ENCODE measurements around the gene CXorf49. TPM values are rescaled to one million over a fixed set of nuclear protein-coding genes. Genes with fewer than 3 reads are reported as not detected.
A peak's percentile ranks its signal among the peaks of the same experiment; 100 is the strongest.
"Not testable (repeated sequence)": the region's sequence is repeated elsewhere in the genome, so short reads cannot be mapped to it uniquely, and the experiment has no call there.

The CXorf49 gene
- total and polyA plus RNA-seq, 7 experiments from 2014 or later = not detected

DNA sequence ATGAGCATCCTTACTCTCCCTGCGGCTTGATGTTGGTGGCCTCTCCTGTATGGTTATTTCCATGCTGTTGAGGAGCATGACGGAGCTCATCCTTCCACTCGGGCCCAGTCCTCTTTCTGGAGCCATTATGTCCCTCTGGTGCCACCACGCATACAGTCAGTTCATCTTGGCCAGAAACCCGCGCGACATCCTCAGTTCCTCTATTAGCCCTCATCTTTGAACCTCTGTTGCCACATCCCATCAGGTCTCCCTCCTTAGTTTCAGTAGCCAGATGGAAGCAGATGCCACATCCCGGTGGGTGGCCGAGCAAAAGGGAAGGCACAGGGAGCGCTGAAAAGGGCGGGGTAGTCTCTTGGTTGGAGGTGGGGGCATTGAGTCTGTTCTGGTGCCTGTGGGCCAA lies 46.1 kb downstream of the CXorf49 start:
- peak overlapping the region in 4 of 10 donors; percentile 25 to 44 (median 34) for H3K4me3 Mint-ChIP-seq
- CTCF ChIA-PET = no interaction called here
- peaks cover 8 to 21% (median 18%) of the 10 kb centered on the region in 7 donors for H3K4me1 Mint-ChIP-seq

DNA sequence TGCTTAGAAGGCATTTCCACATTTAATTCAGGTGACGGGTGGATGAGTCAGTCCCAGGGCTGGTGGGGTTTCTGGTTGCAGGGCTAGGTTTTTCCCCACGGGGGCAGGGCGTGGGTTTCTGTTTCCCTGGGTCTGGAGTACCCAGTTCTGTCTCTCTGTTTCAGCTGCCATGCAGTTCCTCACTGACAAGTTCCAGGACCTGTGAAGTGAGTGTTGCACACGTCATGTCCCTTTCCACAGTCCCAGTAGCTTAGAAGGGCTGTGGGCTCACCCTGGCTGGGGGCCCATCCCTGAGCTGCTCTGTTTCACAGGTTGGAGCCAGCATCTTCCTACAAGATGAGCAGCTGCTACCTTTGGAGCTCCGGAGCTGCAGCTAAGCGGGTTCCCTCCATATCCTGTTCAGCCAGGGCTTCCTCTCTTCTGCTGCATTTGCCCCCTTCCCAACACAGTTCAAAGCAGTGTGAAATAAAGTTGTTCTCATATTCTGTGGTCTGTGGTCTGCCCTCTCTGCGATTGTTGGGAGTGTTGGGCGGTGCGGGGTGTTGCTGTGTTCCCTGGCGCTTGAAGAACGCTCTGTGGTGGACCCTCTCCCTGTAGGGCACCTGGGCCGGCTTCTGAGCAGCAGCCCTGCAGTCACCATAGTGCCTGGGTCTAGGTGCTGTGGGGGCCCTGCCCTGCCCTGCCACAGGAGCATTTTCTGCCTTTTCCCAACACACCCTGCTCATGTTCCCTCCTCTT lies 46.9 kb downstream of the CXorf49 start:
- peak in 3 of 9 donors; percentile 4 to 63 (median 9) for DNase-seq

More for the DNA sequence above, 46.1 kb downstream of the CXorf49 start:
- no peaks in the 10 kb centered on the region for H3K36me3 Mint-ChIP-seq
- Histone ChIP-seq H3K27me3 (ENCODE audit: control insufficient read depth in 2 of 2, insufficient read depth in 2 of 2, low read length in 2 of 2) (no peaks in the 10 kb centered on the region), H3K36me3 (ENCODE audit: control insufficient read depth in 2 of 3, insufficient read depth in 3 of 3, low read length in 3 of 3) (no peaks in the 10 kb centered on the region), H3K27ac (ENCODE audit: low read depth, low read length) (no peak overlapping the region), H3K4me1 (ENCODE audit: control insufficient read depth in 2 of 2, insufficient read depth in 2 of 2, low read length in 2 of 2) (peaks cover 0 to 13% of the 10 kb centered on the region in 2 donors), H3K9me3 (ENCODE audit: control insufficient read depth in 2 of 3, low read length in 3 of 3) (no peaks in the 10 kb centered on the region), H3K4me3 (ENCODE audit: low read length) (no peak overlapping the region)
- H3K9me3 Mint-ChIP-seq = peaks cover 0 to 2% (median 0%) of the 10 kb centered on the region in 11 donors
- peak overlapping the region in 1 of 9 donors; percentile 33 for H3K27ac Mint-ChIP-seq
- no peak for ATAC-seq
- H3K27me3 Mint-ChIP-seq = peaks cover 0 to 8% (median 0%) of the 10 kb centered on the region in 5 donors
- POLR2A ChIA-PET = no interaction called here
- no peak for DNase-seq
- intact Hi-C loops (cut with micrococcal nuclease) = no loop called here

DNA sequence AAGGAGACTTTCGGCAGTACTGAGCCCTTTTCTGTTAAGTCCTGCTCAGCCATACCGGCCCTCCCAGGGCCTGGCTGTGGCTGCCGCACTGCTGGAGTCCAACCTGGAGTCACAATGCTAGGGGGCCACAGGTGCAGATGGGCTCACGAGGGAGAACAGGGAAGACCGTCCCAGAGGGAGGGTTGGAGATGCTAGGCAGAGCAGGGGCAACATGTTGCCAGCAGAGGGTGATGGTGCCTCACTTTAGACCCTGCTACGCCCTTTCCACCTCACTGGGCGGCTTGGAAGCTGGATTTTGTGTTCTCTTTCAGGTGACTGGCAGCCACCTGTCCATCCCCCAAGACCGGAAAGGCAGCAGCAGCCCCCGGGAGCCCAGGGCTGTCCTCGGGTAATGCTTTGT lies 48.1 kb downstream of the CXorf49 start:
- H3K9me3 Mint-ChIP-seq; intact Hi-C loops (cut with micrococcal nuclease); H3K27ac Mint-ChIP-seq; H3K36me3 Mint-ChIP-seq; H3K27ac ChIP-seq (ENCODE audit: low read depth, low read length); POLR2A ChIA-PET; H3K36me3 ChIP-seq (ENCODE audit: control insufficient read depth in 2 of 3, insufficient read depth in 3 of 3, low read length in 3 of 3); H3K9me3 ChIP-seq (ENCODE audit: control insufficient read depth in 2 of 3, low read length in 3 of 3); H3K4me3 ChIP-seq (ENCODE audit: low read length); H3K27me3 Mint-ChIP-seq; H3K4me3 Mint-ChIP-seq; H3K27me3 ChIP-seq (ENCODE audit: control insufficient read depth in 2 of 2, insufficient read depth in 2 of 2, low read length in 2 of 2): not testable (repeated sequence)
- CTCF ChIA-PET = interaction anchor here (1.0 kb wide), 1 partner anchor 189 kb away, joined by 5 read pairs; no protein-coding TSS in a partner anchor
- DNase-seq = peak in 5 of 9 donors; percentile 26 to 41 (median 35)
- peak; percentile 50 for ATAC-seq
- peaks cover 8 to 21% (median 18%) of the 10 kb centered on the region in 7 donors for H3K4me1 Mint-ChIP-seq
- peaks cover 0 to 13% of the 10 kb centered on the region in 2 donors for H3K4me1 ChIP-seq (ENCODE audit: control insufficient read depth in 2 of 2, insufficient read depth in 2 of 2, low read length in 2 of 2)

More for the DNA sequence above, 46.9 kb downstream of the CXorf49 start:
- Histone ChIP-seq H3K4me1 (ENCODE audit: control insufficient read depth in 2 of 2, insufficient read depth in 2 of 2, low read length in 2 of 2) (peaks cover 0 to 13% of the 10 kb centered on the region in 2 donors), H3K4me3 (ENCODE audit: low read length) (no peak overlapping the region), H3K27ac (ENCODE audit: low read depth, low read length) (no peak overlapping the region), H3K9me3 (ENCODE audit: control insufficient read depth in 2 of 3, low read length in 3 of 3) (no peaks in the 10 kb centered on the region), H3K36me3 (ENCODE audit: control insufficient read depth in 2 of 3, insufficient read depth in 3 of 3, low read length in 3 of 3) (no peaks in the 10 kb centered on the region), H3K27me3 (ENCODE audit: control insufficient read depth in 2 of 2, insufficient read depth in 2 of 2, low read length in 2 of 2) (no peaks in the 10 kb centered on the region)
- Mint-ChIP-seq H3K4me1 (peaks cover 8 to 21% (median 18%) of the 10 kb centered on the region in 7 donors), H3K27ac (peak overlapping the region in 2 of 9 donors; percentile 25 to 80), H3K27me3 (peaks cover 0 to 8% (median 0%) of the 10 kb centered on the region in 5 donors), H3K4me3 (peak overlapping the region in 7 of 10 donors; percentile 4 to 44 (median 34)), H3K9me3 (peaks cover 0 to 2% (median 0%) of the 10 kb centered on the region in 11 donors), H3K36me3 (no peaks in the 10 kb centered on the region)
- POLR2A ChIA-PET = no interaction called here
- intact Hi-C loops (cut with micrococcal nuclease) = no loop called here
- ATAC-seq = no peak
- CTCF ChIA-PET = interaction anchor here (1.0 kb wide), 1 partner anchor 189 kb away, joined by 3 read pairs; no protein-coding TSS in a partner anchor

DNA sequence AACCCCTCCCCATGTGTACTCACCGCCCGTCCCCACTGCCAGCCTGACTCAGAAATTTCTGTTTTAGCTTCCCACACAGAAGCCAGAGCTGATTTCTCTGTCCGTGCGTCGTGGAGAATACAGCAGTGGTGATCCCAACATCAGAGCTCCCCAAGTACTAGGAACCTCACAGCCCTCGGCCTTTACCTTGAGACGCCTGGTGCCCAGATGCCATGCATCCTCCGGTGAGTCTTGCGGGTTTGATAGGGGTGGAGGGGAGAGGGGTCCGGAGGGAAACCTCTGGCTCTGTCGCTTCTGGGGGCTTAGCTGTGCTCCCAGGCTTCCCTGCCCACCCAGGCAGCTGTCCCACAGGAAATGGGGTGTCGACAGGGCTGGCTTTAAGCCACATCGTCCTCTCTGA lies 48.6 kb downstream of the CXorf49 start:
- H3K9me3 ChIP-seq (ENCODE audit: control insufficient read depth in 2 of 3, low read length in 3 of 3) = no peaks in the 10 kb centered on the region
- ATAC-seq (no peak), DNase-seq (no peak)
- H3K4me1 Mint-ChIP-seq = peaks cover 8 to 21% (median 18%) of the 10 kb centered on the region in 7 donors
- no peaks in the 10 kb centered on the region for H3K36me3 ChIP-seq (ENCODE audit: control insufficient read depth in 2 of 3, insufficient read depth in 3 of 3, low read length in 3 of 3)
- H3K36me3 Mint-ChIP-seq = no peaks in the 10 kb centered on the region
- peaks cover 0 to 8% (median 0%) of the 10 kb centered on the region in 5 donors for H3K27me3 Mint-ChIP-seq
- peaks cover 0 to 2% (median 0%) of the 10 kb centered on the region in 11 donors for H3K9me3 Mint-ChIP-seq
- no peak overlapping the region for H3K27ac ChIP-seq (ENCODE audit: low read depth, low read length)
- no peak overlapping the region for H3K4me3 Mint-ChIP-seq
- peaks cover 0 to 13% of the 10 kb centered on the region in 2 donors for H3K4me1 ChIP-seq (ENCODE audit: control insufficient read depth in 2 of 2, insufficient read depth in 2 of 2, low read length in 2 of 2)
- H3K4me3 ChIP-seq (ENCODE audit: low read length) = no peak overlapping the region
- ChIA-PET POLR2A (no interaction called here), CTCF (interaction anchor here (1.0 to 1.2 kb wide), 2 partner anchors 190 to 192 kb away, joined by 3 to 5 read pairs; no protein-coding TSS in a partner anchor)
- intact Hi-C loops (cut with micrococcal nuclease) = no loop called here
- H3K27me3 ChIP-seq (ENCODE audit: control insufficient read depth in 2 of 2, insufficient read depth in 2 of 2, low read length in 2 of 2) = no peaks in the 10 kb centered on the region
- H3K27ac Mint-ChIP-seq = no peak overlapping the region

DNA sequence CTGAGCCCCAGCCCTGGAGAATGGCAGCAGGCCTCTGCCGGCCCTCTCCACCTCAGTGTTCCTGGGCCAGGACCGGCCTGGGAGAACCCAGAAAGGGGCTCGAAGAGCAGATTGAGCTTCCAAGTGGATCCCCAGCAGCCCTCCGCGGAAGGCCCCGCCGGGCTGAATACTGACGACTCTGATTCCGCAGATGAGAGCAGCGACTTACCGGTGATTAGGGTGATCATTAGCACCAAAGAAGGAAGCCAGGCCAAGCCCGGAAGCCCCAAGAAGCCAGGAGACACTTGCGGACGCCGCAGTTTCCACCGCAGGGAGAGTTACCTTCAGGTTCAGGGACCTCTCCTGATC lies 49.9 kb downstream of the CXorf49 start:
- ATAC-seq (no peak), DNase-seq (no peak)
- no peaks in the 10 kb centered on the region for H3K27me3 ChIP-seq (ENCODE audit: control insufficient read depth in 2 of 2, insufficient read depth in 2 of 2, low read length in 2 of 2)
- H3K9me3 ChIP-seq (ENCODE audit: control insufficient read depth in 2 of 3, low read length in 3 of 3) = no peaks in the 10 kb centered on the region
- CTCF ChIA-PET = interaction anchor here (1.2 kb wide), 1 partner anchor 194 kb away, joined by 3 read pairs; no protein-coding TSS in a partner anchor
- H3K36me3 ChIP-seq (ENCODE audit: control insufficient read depth in 2 of 3, insufficient read depth in 3 of 3, low read length in 3 of 3) = no peaks in the 10 kb centered on the region
- Mint-ChIP-seq H3K36me3 (no peaks in the 10 kb centered on the region), H3K4me1 (peaks cover 8 to 25% (median 22%) of the 10 kb centered on the region in 7 donors), H3K27ac (no peak overlapping the region), H3K9me3 (peaks cover 0 to 2% (median 0%) of the 10 kb centered on the region in 11 donors), H3K4me3 (no peak overlapping the region), H3K27me3 (peaks cover 0 to 7% (median 0%) of the 10 kb centered on the region in 5 donors)
- intact Hi-C loops (cut with micrococcal nuclease) = no loop called here
- H3K4me1 ChIP-seq (ENCODE audit: control insufficient read depth in 2 of 2, insufficient read depth in 2 of 2, low read length in 2 of 2) = peaks cover 5 to 17% of the 10 kb centered on the region in 2 donors
- H3K4me3 ChIP-seq (ENCODE audit: low read length) = no peak overlapping the region
- POLR2A ChIA-PET = no interaction called here
- H3K27ac ChIP-seq (ENCODE audit: low read depth, low read length) = no peak overlapping the region

DNA sequence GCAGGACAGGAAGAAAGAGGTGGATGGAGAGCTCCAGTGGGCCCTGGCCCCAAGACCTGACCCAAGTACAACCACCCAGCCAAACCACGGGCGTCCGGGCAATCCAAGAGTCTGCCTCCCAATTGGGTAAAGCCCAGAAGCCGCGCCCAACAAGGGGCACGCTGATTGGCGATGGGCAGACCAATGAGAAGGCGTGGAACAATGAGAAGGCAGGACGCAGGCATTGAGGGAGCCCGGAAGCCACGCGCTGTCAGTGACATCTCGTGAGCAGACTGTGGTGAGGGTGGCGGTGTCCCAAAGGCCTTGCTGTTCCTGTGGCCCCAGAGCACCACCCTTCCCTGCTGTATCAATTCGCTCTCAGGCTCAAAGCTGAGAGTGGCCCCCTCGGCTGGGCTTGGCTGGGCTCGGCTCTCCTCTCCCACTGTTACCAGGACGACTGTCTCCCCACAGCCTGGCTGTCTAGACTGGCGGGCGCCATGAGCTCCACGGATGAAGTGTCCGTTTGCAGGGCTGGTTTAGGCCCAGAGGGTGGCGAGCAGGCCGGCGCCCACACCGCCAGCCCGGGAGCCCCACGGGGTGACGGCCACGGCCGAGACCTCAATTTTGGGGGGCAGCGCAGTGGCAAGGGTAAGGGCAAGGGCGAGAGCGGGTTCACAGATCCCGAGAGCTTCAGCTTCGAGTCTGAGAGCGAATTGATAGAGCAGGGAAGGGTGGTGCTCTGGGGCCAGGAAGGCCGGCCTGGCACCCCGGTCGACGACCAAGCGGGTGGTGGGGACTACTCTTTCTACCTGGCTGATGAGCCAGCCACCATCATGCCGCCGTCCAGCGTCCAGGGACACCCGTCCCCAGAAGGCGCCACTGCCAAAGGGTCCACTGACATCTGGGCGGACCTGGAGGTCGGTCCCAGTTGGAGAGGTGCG lies 50.5 kb downstream of the CXorf49 start, which contains the start of gene LOC101059915:
Gene LOC101059915, plus strand, starts transcription at position 219 of the 920 bp plus-strand sequence.
- intact Hi-C loops (cut with micrococcal nuclease) = no loop called here
- Histone ChIP-seq H3K4me3 (ENCODE audit: low read length) (no peak within 1 kb of the TSS), H3K27me3 (ENCODE audit: control insufficient read depth in 2 of 2, insufficient read depth in 2 of 2, low read length in 2 of 2) (no peaks in the 10 kb centered on the region), H3K4me1 (ENCODE audit: control insufficient read depth in 2 of 2, insufficient read depth in 2 of 2, low read length in 2 of 2) (peaks cover 5 to 17% of the 10 kb centered on the region in 2 donors), H3K9me3 (ENCODE audit: control insufficient read depth in 2 of 3, low read length in 3 of 3) (no peaks in the 10 kb centered on the region), H3K27ac (ENCODE audit: low read depth, low read length) (no peak within 1 kb of the TSS), H3K36me3 (ENCODE audit: control insufficient read depth in 2 of 3, insufficient read depth in 3 of 3, low read length in 3 of 3) (no peaks in the 10 kb centered on the region)
- no peak within 1 kb of the TSS for H3K4me3 Mint-ChIP-seq
- H3K36me3 Mint-ChIP-seq = no peaks in the 10 kb centered on the region
- ATAC-seq = no peak
- POLR2A ChIA-PET = no interaction called here
- peaks cover 9 to 30% (median 29%) of the 10 kb centered on the region in 7 donors for H3K4me1 Mint-ChIP-seq
- H3K9me3 Mint-ChIP-seq = peaks cover 0 to 2% (median 0%) of the 10 kb centered on the region in 11 donors
- peaks cover 0 to 6% (median 0%) of the 10 kb centered on the region in 5 donors for H3K27me3 Mint-ChIP-seq
- no peak within 1 kb of the TSS for H3K27ac Mint-ChIP-seq
- CTCF ChIA-PET = no interaction called here
- no peak for DNase-seq

Measured in naive thymus-derived CD4-positive, alpha-beta T cell (primary cell).